Type B pancreatic cell (in vitro differentiated cells): ENCODE data around the gene FAT1. TPM values are rescaled to one million over a fixed set of nuclear protein-coding genes. Genes with fewer than 3 reads are reported as not detected.
"Not testable (repeated sequence)": the region's sequence is repeated elsewhere in the genome, so short reads cannot be mapped to it uniquely, and the experiment has no call there.

Experiments
- DNase-seq: peaks from one replicate; pipeline ENCODE4 v3.0.0; 2021; ENCODE audit warnings: mixed read lengths; ENCODE audit not compliant: unreplicated experiment; ENCODE audit errors: extremely low spot score
- H3K27ac Mint-ChIP-seq: 2 replicates; pipeline ENCODE4 v1.8.0; 2021; ENCODE audit warnings: mild to moderate bottlenecking, mixed read lengths
- H3K27me3 Mint-ChIP-seq: 2 replicates; pipeline ENCODE4 v1.8.0; 2021; ENCODE audit warnings: mixed read lengths
- H3K36me3 Mint-ChIP-seq: 2 replicates; pipeline ENCODE4 v1.8.0; 2021; ENCODE audit warnings: mixed read lengths
- H3K4me1 Mint-ChIP-seq: one replicate; pipeline ENCODE4 v1.8.0; 2021; ENCODE audit warnings: mixed read lengths; ENCODE audit not compliant: unreplicated experiment
- H3K4me3 Mint-ChIP-seq: 2 replicates; pipeline ENCODE4 v1.8.0; 2021; ENCODE audit warnings: mild to moderate bottlenecking, mixed read lengths
- H3K9me3 Mint-ChIP-seq: 2 replicates; pipeline ENCODE4 v1.8.0; 2021; ENCODE audit warnings: mixed read lengths
- total RNA-seq: library from RNA; stranded (reverse); gene quantifications from 2 replicates; pipeline ENCODE4 v1.2.1, GENCODE V29; 2021; ENCODE audit warnings: low replicate concordance
- TF ChIP-seq, protein P1 (sequence below): fragments of 200-600 bp; sonication (generic); conservative IDR thresholded peaks from 2 replicates; pipeline ENCODE4 v1.5.0; 2021; ENCODE audit warnings: antibody characterized with exemption, mild to moderate bottlenecking

FAT1 gene
- total RNA-seq, 1 donor from 2014 or later, result 197 TPM

DNA sequence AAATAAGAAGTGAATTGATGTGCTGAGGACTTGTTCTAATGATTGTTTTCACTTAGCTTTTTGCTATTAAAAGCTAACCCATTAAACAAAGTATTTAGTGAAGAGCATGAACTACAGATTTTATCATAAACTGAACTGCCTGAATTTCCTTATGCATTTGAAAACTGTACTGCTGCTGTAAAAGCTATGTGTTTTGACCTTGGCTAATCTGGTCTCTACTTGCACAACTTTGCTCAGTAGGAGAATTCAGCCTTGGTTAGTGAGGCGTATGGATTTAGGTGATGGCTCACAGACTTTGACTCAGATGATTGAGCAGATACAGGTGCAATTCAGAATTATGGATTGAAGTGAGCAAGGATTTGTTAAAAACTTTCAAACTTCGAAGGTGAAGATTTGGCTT, 38.7 kb upstream of the FAT1 start:
- H3K27ac Mint-ChIP-seq, result no peak overlapping the region
- no peaks in the 10 kb centered on the region for H3K27me3 Mint-ChIP-seq
- DNase-seq, result no peak
- H3K4me3 Mint-ChIP-seq, result no peak overlapping the region
- no peaks in the 10 kb centered on the region for H3K36me3 Mint-ChIP-seq
- TF ChIP-seq, protein P1, sequence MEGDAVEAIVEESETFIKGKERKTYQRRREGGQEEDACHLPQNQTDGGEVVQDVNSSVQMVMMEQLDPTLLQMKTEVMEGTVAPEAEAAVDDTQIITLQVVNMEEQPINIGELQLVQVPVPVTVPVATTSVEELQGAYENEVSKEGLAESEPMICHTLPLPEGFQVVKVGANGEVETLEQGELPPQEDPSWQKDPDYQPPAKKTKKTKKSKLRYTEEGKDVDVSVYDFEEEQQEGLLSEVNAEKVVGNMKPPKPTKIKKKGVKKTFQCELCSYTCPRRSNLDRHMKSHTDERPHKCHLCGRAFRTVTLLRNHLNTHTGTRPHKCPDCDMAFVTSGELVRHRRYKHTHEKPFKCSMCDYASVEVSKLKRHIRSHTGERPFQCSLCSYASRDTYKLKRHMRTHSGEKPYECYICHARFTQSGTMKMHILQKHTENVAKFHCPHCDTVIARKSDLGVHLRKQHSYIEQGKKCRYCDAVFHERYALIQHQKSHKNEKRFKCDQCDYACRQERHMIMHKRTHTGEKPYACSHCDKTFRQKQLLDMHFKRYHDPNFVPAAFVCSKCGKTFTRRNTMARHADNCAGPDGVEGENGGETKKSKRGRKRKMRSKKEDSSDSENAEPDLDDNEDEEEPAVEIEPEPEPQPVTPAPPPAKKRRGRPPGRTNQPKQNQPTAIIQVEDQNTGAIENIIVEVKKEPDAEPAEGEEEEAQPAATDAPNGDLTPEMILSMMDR, result no peak
- H3K9me3 Mint-ChIP-seq, result no peaks in the 10 kb centered on the region
- H3K4me1 Mint-ChIP-seq, result peaks cover 14% of the 10 kb centered on the region

DNA sequence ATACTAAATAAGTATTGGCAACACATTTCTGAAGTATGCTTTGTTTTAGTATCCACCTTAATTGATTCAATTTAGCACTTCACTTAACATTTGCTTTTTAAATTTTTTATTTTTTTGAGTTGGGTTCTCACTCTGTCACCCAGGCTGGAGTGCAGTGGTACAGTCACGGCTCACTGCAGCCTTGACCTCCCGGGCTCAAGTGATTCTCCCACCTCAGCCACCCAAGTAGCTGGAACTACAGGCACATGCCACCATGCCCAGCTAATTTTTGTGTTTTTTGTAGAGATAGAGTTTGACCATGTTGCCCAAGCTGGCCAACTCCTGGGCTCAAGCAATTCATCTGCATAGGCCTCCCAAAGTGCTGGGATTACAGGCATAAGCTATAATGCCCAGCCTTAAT, 38.3 kb upstream of the FAT1 start:
- not testable (repeated sequence) for H3K27ac Mint-ChIP-seq, H3K27me3 Mint-ChIP-seq, H3K36me3 Mint-ChIP-seq, H3K4me3 Mint-ChIP-seq, H3K9me3 Mint-ChIP-seq, DNase-seq
- peaks cover 14% of the 10 kb centered on the region for H3K4me1 Mint-ChIP-seq

DNA sequence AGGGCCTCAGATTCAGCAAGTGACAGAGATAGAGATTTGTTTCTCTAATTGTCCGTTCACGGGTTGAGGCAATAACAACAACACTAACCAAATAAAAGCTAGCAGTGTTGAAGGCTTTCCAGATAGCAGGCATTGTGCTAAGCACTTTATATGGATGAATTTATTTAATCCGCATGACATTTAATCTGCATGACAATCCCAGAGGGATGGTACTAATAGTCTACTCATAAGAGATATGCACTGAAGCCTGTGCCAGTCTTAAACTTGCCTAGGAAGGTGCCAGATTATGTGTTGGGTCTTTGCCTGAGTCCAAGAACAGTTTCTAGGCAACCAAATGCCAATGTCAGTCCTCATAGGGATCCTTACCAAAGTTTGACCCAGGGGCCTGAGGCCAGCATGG, 37.7 kb upstream of the FAT1 start:
- Mint-ChIP-seq H3K36me3 (no peaks in the 10 kb centered on the region), H3K27me3 (no peaks in the 10 kb centered on the region), H3K27ac (no peak overlapping the region), H3K4me3 (no peak overlapping the region), H3K4me1 (peaks cover 14% of the 10 kb centered on the region), H3K9me3 (peaks cover 6% of the 10 kb centered on the region)
- DNase-seq, result no peak
- TF ChIP-seq, protein P1, result no peak

DNA sequence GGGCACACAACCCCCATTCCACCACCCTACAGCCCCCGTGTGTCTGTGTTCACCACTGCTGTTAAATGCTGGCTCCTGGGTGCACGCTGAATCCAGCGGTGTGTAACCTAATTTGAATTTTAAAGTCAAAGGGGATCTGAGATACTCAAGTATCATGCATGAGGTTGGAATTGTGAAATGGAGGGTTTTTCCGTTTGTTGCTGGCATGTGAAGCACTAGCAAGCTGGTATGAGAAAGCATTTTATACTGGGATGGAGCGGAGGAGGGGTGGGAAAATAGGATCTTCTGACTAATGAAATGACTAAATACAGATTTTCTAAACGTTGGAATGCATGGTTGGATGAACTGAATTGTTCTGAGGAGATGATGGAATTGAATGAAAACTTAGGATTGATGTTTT, 36.9 kb upstream of the FAT1 start:
- peaks cover 6% of the 10 kb centered on the region for H3K9me3 Mint-ChIP-seq
- no peak overlapping the region for H3K27ac Mint-ChIP-seq
- peaks cover 11% of the 10 kb centered on the region for H3K4me1 Mint-ChIP-seq
- TF ChIP-seq, protein P1, result no peak
- DNase-seq, result no peak
- H3K4me3 Mint-ChIP-seq, result no peak overlapping the region
- no peaks in the 10 kb centered on the region for H3K27me3 Mint-ChIP-seq
- H3K36me3 Mint-ChIP-seq, result no peaks in the 10 kb centered on the region

DNA sequence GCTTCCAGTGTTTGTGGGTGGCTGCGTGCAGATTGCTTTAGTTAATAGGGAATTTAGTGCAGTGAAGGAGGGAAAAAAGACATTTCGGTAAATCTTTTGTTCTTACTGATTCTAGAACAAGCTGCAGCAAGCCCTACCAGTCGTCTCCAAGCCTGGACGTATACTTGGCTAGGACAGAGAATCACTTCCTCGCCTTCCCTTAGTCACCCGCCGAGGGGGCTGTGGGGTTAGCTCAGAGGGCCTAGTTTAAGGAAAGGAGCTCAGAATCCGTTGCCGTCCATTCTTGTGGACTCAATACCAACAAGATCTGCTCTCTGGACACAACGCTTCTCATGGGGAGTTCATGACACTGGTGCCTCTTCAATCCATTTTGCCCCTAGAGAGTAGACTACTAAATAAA, 36.3 kb upstream of the FAT1 start:
- peaks cover 7% of the 10 kb centered on the region for H3K4me1 Mint-ChIP-seq
- no peak overlapping the region for H3K27ac Mint-ChIP-seq
- no peak for DNase-seq
- H3K4me3 Mint-ChIP-seq, result no peak overlapping the region
- H3K27me3 Mint-ChIP-seq, result no peaks in the 10 kb centered on the region
- peaks cover 6% of the 10 kb centered on the region for H3K9me3 Mint-ChIP-seq
- TF ChIP-seq, protein P1, result no peak
- H3K36me3 Mint-ChIP-seq, result no peaks in the 10 kb centered on the region

DNA sequence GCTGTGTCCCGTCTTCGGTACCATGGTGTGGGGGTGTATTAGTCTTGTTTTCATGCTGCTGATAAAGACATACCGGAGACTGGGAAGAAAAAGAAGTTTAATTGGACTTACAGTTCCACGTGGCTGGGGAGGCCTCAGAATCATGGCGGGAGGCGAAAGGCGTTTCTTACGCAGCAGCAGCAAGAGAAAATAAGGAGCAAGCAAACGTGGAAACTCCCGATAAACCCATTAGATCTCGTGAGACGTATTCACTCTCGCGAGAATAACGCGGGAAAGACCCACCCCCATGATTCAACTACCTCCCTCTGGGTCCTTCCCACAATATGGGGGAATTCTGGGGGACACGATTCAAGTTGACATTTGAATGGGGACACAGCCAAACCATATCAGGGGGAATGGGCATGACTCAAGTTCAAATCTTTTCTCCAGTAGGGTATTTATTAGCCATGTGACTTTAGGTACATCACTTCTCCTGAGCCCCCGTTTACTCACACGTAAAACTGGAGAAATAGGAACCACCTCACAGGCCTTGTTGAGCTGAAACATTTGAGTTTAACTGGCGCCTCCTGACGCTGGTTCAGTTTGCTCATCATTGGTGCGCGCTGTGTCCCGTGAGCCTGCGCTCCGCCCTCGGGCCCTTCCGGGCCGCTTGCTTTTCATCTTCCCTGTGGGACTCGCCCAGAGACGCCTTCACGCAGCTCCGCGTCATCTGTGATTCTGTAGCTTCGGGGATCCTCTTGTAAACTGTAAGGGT, 35.5 kb upstream of the FAT1 start:
- Mint-ChIP-seq H3K9me3 (peaks cover 6% of the 10 kb centered on the region), H3K27me3 (no peaks in the 10 kb centered on the region), H3K27ac (no peak overlapping the region), H3K4me1 (peaks cover 5% of the 10 kb centered on the region), H3K36me3 (no peaks in the 10 kb centered on the region), H3K4me3 (no peak overlapping the region)
- TF ChIP-seq, protein P1, result no peak
- no peak for DNase-seq
